ENCODE data around the gene TEX22.

The TEX22 gene

DNA sequence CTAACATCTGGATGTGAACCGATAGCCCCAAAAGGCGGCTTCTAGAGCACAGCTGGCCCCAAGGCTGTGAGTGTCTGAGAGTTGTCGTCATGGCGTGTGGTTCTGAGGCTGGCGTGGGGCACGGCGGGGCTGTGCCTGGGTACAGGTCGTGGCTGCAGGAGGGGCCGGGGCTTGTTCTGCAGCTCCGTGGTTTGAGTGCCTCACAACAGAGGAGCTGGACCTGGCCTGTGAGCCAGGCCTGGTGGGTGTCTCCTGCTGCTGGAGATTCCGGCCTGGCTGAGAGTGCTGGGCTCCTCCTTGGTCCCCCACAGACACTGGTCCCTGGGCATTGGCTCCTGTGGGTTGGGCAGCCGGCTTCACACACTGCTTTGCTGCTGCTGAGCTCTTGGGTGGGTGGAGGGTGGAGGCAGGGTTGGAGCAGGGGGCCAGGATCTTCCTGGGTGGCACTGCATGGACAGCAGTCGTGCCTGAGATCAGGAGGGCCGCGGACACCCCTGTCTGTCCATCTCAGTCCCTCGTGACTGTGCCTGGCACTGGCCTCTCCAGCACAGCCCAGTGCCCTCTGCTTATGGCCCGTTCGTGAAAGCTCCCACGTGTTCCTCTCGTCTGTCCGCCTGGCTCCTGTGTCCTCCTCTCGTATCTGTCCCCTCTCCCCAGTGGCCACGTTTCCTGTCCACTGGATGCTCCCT lies 31.8 kb upstream of the TEX22 start:
- no peak for DNase-seq (ENCODE audit: low read depth in 3 of 3, low spot score in 1 of 3)

DNA sequence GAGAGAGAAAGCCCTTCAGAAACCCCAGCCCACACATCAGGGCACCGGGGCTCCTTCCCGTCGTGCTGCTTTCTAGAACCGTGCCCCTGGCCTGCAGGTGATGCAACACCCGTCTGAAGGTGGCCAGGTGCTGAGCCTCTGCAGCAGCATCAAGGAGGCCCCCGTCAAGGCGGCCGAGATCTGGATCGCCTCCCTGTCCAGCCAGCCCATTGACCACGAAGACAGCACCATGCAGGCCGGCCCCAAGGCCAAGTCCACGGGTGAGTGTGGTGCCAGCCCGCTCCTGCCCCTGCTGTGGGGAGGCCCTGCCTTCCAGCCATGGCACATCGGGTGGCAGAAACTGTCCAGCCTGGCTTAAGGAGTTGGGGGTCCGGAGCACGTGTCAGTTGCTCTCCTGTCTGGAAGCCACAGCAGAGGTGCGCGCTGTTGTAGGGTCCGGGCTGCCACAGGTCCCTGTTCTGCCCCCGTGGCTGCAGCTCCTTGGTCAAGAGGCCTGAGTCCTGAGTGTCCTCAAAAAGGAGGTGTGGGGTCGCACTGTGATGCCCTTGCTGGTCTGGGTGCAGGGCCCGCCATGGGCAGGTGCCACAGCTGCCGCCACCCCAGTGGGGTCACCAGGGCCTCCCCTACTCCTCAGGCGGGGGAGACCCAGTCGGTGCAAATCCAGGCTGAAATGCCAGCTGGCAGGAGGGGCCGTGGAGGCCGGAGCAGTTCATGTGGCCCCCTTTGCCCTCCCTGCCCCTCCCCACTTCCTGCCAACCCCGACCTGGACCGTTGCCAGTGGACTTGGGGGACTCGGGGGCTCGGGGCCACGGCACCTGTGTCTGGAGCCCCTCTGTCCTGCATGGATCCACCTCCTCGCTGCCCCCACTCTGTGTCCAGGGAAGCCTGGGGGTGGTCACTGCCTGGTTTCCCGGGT lies 31.0 kb upstream of the TEX22 start:
- no peak for DNase-seq (ENCODE audit: low read depth in 3 of 3, low spot score in 1 of 3)

DNA sequence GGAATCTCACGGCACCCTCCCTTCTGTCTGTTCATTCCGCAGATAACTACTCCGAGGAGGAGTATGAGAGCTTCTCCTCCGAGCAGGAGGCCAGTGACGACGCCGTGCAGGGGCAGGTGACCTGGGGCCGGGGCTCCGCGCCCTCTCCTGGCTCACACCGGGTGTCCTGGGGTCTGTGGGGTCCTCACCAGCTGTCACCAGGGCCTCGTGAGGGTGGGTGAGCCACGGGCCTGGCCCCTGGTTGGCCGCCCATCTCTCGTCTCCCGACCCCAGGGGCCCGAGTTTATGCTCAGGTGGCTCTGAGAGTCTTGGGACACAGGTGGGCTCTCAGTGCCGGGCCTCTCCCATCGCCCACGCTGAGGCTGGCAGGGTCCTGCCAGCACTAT lies 30.3 kb upstream of the TEX22 start:
- no peak for DNase-seq (ENCODE audit: low read depth in 3 of 3, low spot score in 1 of 3)

DNA sequence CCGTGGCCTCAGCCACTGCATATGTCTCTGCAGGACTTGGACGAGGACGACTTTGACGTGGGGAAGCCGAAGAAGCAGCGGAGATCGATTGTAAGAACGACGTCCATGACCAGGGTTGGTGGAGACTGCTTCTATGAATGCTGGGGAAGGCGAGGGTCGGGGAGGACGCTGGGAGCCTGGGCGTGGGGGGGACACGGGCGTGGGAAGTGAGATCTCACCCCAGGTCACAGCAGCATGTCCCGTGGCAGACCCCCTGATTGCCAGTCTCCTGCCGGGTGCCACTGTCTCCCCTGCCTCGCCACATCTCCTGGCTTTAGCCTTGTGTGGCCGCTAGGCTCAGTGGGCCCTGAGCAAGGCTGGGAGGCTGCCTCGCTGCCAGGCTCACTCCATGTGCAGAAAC lies 29.9 kb upstream of the TEX22 start:
- no peak for DNase-seq (ENCODE audit: low read depth in 3 of 3, low spot score in 1 of 3)

DNA sequence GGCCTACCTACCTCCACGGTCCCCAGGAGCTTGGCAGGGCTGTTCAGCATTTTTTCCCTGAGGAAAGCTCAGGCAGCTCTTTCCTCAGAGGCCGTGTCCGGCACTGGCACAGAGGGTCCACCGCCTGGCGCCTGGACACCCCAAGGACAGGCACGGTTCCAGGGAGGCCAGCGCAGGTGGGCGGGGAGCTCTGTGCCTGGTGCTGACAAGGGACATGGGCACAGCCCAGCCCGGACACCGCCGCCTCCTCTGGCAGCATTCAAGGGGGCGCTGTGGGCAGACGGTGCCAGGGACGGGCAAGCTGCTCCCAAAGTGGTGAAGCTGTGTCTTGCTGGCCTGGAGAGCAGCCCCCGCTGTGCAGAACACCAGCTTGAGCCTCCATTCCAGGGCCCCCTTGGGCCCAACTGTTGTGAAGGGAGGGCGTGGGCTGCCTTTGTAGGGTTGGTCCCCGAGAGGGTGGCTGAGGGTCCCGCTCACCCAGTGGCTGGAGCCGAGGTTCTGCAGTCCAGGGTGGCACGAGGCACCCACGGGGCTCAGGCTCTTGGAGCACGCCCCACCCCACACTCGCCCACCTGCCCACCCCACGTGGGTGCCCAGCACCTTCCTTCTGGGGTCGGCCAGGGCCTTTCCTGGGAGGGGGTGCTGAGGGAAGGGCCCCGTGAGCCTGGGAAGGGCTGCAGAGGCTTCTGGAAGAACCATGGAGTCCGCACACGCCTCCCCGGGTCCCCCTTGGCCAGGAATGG lies 29.3 kb upstream of the TEX22 start:
- DNase-seq (ENCODE audit: low read depth in 3 of 3, low spot score in 1 of 3): no peak

DNA sequence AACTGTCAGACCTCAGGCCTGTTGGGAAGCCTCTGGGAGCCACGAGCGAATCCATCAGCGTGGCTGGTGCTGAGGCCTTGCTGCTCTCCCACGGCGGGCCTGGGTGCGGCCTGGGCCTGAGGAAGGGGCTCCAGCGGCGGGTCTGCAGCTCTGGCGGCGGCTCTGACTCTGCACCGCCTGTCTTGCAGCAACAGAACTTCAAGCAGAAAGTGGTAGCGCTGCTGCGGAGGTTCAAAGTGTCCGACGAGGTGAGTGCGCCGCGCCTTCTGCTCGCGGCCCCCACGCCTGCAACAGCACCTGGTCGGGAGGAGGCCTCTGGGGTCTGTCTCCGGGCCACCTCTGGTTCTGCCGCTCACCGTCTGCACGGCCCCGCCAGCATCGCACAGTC lies 28.7 kb upstream of the TEX22 start:
- no peak for DNase-seq (ENCODE audit: low read depth in 3 of 3, low spot score in 1 of 3)

DNA sequence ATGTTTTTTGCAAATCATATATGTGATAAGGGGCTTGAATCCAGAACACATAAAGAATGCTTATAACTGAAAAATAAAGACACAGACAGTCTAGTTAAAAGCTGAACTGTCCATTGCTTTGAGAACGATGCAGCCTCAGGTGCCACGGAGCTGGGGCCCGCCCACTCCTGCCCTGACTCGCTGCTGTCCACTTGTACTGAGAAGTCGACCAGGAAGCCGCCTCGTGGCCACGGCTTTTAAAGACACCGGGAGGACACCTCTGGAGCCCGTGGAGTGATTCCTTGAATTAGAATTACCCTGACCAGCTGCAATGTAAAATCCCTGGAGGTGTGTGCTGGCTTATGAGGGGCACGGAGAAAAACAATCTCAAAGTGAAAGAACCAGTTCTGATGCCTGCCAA lies 23.9 kb upstream of the TEX22 start:
- no peak for DNase-seq (ENCODE audit: low read depth in 3 of 3, low spot score in 1 of 3)

DNA sequence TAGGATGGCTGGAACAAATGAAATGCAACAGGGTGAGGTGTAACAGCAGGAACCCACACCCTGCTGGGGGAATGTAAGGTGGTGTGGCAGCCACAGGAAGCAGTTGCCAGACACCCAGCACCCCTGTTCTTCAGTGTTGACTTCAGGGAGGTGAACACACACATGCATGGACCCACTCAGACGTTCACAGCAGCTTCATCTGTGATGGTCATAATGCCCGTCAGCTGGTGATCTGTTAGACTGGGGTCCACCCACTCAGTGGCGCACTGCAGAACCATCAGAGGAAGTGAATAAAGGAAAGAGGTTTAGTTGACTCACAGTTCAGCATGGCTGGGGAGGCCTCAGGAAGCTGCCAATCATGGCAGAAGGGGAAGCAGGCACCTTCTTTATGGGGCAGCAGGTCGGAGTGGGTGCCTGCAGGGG lies 22.7 kb upstream of the TEX22 start:
- no peak for DNase-seq (ENCODE audit: low read depth in 3 of 3, low spot score in 1 of 3)

DNA sequence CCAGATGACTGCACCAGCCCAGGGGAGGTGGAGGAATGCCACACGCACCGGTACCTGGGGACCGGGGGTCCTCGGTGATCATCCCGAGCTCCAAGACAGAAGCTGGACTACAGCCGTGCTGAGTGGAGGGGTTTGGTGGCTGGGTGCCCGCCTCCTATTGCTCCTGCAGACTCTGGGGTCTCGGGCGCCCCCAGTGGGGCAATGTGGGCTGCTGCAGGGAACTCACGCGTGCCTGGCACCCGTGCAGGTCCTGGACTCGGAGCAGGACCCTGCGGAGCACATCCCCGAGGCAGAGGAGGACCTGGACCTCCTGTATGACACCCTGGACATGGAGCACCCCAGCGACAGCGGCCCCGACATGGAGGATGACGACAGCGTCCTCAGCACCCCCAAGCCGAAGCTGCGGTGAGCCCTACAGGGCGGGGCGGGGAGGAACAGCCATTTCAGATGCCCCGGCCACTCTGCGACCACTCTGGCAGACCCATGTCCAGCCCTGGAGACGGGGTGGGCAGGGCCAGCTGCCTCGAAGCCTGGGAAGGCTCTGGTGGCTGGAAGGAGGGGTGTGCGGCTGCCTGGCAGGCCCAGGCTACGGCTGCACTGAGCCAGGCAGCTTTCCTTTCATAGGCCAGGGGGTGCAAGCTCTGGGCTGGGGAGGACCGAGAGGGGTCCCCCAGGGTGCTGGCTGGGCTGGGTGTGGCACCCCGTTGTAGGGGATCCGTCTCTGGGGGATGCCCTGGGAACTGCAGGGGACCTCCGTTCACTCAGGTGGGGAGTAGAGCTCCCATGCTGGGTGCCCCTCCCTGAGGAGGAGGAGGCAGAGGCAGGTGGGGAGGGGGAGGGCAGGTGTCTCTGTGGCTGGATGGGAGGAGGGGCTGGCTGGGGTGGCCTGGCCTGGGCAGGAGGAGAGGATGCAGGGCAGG lies 21.6 kb upstream of the TEX22 start:
- DNase-seq (ENCODE audit: low read depth in 3 of 3, low spot score in 1 of 3): no peak

DNA sequence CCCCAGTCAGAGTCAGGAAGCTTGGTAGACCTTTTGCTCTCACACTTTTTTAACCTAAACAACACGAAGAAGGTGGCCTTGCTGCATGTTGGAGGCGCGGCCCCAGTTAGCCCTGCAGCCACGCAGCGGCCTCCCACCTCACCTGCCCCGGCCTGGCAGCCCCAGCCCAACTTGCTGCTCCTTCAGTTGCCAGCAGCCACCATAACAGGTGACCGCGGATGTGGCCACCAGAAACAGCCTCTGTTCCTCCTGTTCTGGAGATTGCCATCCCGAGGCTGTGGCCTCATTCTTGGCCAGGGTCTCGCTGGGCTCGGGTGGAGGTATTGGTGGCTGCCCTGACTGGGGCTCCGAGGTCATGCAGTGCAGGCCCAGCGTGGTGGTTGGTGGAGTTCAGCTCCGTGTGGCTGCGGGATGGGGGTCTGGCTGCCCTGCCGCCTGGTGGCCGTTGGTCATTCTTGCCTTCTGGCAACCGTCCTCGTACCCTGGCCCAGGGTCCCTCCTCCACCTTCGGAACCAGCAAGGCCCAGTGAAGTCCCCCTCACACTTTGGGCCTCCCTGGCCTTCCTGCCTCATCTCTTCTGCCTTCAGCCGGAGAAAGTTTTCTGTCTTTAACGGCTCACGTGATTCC lies 20.7 kb upstream of the TEX22 start:
- no peak for DNase-seq (ENCODE audit: low read depth in 3 of 3, low spot score in 1 of 3)

DNA sequence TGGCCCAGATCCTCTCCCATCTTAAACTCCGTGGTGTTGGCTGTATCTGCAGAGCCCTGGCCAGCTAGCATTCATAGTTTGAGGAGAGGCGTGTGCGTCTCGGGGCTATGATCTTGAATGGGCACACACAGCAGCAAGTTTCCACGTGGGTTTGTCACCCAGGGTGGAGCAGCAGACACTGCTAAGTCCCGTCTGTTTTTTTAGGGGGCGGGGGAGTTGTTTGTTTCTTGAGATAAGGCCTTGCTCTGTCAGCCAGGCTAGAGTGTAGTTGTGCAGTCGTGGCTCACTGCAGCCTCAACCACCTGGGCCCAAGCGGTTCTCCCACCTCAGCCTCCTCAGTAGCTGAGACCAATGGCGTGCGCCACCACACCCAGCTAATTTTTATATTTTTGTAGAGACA lies 20.1 kb upstream of the TEX22 start:
- DNase-seq (ENCODE audit: low read depth in 3 of 3, low spot score in 1 of 3): no peak

DNA sequence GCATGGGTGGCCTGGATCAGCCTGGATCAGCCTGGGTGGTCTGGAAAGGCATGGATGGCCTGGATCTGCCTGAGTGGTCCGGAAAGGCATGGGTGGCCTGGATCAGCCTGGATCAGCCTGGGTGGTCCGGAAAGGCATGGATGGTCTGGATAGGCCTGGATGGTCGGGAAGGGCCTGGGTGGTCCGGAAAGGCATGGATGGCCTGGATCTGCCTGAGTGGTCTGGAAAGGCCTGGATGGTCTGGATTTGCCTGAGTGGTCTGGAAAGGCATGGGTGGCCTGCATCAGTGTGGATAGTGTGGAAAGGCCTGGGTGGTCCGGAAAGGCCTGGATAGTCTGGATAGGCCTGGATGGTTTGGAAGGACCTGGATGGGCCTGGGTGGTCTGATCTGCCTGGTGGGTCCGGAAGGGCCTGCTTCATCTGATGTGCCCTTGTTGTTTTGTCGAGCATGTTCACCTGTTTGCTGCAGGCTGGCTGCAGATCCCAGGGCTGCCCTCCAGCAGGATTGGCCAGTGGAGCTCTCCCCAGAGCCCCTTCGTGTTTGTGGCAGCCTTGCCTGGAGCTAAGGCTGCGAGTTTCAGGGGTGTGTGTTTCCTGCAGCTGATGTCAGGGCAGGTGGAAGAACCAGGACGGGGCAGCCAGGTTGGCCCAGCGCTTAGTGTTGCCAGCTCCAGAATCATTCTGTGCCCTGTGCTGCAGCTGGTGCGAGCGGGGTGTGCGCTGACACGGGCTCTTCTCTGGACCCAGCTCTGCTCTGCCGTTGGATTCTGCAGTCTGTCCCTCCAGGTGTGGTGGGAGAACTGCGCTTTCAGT lies 19.3 kb upstream of the TEX22 start:
- DNase-seq (ENCODE audit: low read depth in 3 of 3, low spot score in 1 of 3): no peak

DNA sequence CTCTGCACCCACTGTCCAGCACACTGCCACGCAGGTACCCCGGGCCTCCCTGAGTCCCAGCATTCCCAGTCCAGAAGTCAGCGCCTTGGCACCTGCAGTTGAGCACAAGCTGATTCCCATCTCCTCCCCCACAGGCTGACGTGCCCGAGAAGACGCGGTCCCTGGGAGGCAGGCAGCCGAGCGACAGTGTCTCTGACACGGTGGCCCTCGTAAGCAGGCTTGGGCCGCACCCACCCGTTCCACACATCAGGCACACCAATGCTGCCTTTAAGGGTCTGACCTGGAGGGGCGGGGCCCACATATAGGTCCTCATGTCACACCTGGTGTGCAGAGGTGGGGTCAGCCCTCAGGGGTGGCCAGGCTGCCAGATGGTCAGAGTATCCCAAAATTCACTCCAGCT lies 18.4 kb upstream of the TEX22 start:
- no peak for DNase-seq (ENCODE audit: low read depth in 3 of 3, low spot score in 1 of 3)

DNA sequence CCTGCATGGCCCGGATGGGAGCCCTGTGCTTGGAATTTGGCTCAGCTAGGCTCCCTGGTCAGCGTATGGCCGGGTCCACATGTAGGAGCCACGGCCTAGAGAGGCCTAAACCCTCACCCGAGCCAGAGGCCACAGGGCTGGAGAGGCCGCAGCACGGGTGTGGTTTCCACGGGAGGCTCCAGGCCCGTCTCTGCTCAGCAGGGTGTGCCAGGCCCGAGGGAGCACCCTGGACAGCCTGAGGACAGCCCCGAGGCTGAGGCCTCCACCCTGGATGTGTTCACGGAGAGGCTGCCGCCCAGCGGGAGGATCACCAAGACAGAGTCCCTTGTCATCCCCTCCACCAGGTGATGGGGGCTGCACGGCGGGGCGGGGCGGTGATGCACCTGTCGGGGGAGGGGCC lies 17.6 kb upstream of the TEX22 start:
- no peak for DNase-seq (ENCODE audit: low read depth in 3 of 3, low spot score in 1 of 3)

DNA sequence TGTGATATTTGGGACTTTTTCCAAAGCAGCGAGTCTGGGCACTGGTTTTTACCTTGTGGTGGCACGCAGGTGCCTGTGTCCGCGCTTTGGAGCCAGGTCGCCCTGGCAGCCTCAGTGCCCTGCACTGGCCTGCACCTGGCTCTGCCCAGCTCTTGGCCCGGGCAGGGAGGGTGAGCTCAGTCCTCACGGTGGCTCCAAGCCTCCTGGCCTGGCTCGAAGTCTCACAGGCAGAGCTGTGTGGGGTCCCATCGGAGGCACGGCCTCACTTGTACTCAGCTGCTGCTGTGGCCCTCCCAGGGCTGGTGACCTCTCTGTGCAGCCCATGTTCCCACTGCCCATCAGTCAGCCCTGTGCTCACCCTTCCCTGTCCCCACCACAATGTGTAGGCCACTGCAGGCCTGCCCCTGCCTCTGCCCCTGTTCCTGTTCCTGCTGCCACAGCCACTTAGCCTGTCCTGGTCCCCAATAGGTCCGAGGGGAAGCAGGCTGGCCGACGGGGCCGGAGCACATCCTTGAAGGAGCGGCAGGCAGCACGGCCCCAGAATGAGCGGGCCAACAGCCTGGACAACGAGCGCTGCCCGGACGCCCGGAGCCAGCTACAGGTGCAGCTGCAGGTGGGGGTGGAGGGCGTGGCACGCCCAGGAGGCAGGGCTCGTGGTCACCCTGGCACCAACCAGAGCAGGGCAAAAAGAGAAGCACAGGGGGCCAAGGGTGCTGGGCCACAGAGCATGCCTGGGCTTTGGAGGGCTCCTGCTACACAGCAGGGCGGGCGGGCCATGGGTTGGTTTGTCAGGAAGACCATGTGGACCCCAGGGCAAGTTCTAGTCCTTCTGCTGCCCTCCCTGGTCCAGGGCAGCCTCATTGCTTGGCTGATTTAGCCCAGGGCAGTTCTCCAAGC lies 16.6 kb upstream of the TEX22 start:
- no peak for DNase-seq (ENCODE audit: low read depth in 3 of 3, low spot score in 1 of 3)

DNA sequence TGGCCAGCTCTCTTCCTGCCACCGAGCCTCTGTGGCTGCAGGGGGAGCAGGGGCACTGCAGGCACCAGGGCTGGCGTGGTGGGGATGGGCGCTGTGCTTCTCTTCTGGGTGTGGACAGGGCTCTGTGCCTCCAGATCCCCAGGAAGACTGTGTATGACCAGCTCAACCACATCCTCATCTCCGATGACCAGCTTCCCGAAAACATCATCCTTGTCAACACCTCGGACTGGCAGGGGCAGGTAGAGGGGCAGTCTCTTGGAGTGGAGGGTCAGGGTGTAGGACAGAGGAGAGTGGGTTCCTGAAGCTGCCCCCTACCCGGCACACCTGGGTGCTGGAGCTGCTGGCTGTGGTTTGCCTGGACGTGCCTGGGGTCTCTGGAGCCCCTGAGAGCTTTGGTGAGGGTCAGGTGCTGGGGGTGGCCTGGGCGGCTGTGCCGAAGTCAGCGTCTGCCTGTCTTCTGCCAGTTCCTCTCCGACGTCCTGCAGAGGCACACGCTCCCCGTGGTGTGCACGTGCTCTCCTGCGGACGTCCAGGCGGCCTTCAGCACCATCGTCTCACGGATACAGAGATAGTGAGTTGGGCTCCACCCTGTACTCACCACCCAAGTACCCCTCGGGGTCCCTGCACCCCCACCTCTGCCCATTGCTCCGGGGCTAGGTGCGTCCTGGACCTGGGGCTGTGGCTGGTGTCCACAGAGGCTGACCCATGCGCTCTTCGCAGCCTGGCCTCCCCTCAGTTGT lies 15.8 kb upstream of the TEX22 start:
- DNase-seq (ENCODE audit: low read depth in 3 of 3, low spot score in 1 of 3): no peak

DNA sequence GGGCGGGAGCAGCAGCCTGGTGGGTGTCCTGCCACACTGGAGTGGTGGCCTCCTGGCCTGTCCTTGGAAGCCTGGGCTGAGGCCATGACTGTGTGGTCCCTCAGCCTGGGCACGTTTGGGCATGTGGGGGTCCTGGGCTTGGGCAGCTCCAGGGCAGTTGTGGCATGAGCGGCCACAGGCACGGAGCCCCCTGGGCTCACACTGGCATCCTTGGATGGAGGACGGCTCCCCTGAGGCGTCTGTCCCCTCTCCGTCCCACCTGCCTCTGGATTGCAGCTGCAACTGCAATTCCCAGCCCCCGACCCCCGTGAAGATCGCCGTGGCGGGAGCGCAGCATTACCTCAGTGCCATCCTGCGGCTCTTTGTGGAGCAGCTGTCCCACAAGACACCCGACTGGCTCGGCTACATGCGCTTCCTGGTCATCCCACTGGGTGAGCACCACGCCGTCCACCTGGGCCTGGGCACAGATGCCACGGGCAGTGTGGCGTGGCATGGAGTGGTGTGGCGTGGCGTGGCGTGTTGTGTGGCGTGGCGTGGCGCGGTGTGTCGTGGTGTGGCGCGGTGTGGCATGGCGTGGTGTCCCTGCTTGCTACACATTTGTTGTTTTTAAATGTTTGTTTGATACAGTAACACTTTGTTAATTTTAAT lies 15.1 kb upstream of the TEX22 start:
- DNase-seq (ENCODE audit: low read depth in 3 of 3, low spot score in 1 of 3): no peak

Data from stimulated activated CD4-positive, alpha-beta T cell treated with anti-CD3 and anti-CD28 coated beads, TNF-alpha, amount 100 ng/mL, for 1 hour (primary cell).